NOMO-1 (cell line): ENCODE data around the gene BCLAF1.

Source experiments
- DNase-seq, 2 experiments: peaks; one replicate each; lab custom pipeline; 2025; ENCODE audit not compliant: unreplicated experiment in 2 of 2; lab: John Stamatoyannopoulos, UW

Gene BCLAF1

GRCh38 chr6:136289579-136290409 is at the start of gene BCLAF1:
Gene BCLAF1 (minus strand): TSS chr6:136289846. CDS start chr6:136279866, 9,980 bp downstream.
- DNase-seq: peak; percentile 97 to 98

- no peak for DNase-seq
Observed at GRCh38 chr6:136338486-136338885, 48.8 kb upstream of the BCLAF1 start.

GRCh38 chr6:136337606-136338005 is 48.0 kb upstream of the BCLAF1 start:
- DNase-seq: no peak

- DNase-seq: no peak
Observed at GRCh38 chr6:136337121-136337520, 47.5 kb upstream of the BCLAF1 start.

GRCh38 chr6:136335736-136336363 is 46.2 kb upstream of the BCLAF1 start:
- no peak for DNase-seq

- no peak for DNase-seq
Observed at GRCh38 chr6:136334853-136335252, 45.2 kb upstream of the BCLAF1 start.

GRCh38 chr6:136334465-136334846 is 44.8 kb upstream of the BCLAF1 start:
- no peak for DNase-seq

- DNase-seq: peak in 1 of 2 experiments; percentile 7
Observed at GRCh38 chr6:136333824-136334464, 44.3 kb upstream of the BCLAF1 start.

- no peak for DNase-seq
Observed at GRCh38 chr6:136331461-136331860, 41.8 kb upstream of the BCLAF1 start.

- no peak for DNase-seq
Observed at GRCh38 chr6:136330634-136331033, 41.0 kb upstream of the BCLAF1 start.

GRCh38 chr6:136326038-136326553 is 36.5 kb upstream of the BCLAF1 start:
- no peak for DNase-seq

- DNase-seq: no peak
Observed at GRCh38 chr6:136324686-136325380, 35.2 kb upstream of the BCLAF1 start.

- no peak for DNase-seq
Observed at GRCh38 chr6:136323431-136324112, 33.9 kb upstream of the BCLAF1 start.

- no peak for DNase-seq
Observed at GRCh38 chr6:136319732-136320131, 30.1 kb upstream of the BCLAF1 start.

- no peak for DNase-seq
Observed at GRCh38 chr6:136318676-136319075, 29.0 kb upstream of the BCLAF1 start.

- DNase-seq: no peak
Observed at GRCh38 chr6:136317971-136318370, 28.3 kb upstream of the BCLAF1 start.

GRCh38 chr6:136317021-136317694 is 27.5 kb upstream of the BCLAF1 start:
- DNase-seq: peak; percentile 17 to 42

- no peak for DNase-seq
Observed at GRCh38 chr6:136315594-136315993, 25.9 kb upstream of the BCLAF1 start.

GRCh38 chr6:136312975-136313374 is 23.3 kb upstream of the BCLAF1 start:
- DNase-seq: no peak
